AG08396 (cell line): ENCODE measurements around the gene SPECC1L.
A peak's percentile ranks its signal among the peaks of the same experiment; 100 is the strongest.

ENCODE experiments used
- DNase-seq: peaks from one replicate; pipeline ENCODE4 v3.0.0; 2012; ENCODE audit warnings: low spot score, mixed read lengths

The SPECC1L gene

GRCh38 chr22:24322522-24322921, 51.9 kb downstream of the SPECC1L start:
- no peak for DNase-seq

- DNase-seq: no peak
Measured at GRCh38 chr22:24323233-24323632, 52.6 kb downstream of the SPECC1L start.

DNA sequence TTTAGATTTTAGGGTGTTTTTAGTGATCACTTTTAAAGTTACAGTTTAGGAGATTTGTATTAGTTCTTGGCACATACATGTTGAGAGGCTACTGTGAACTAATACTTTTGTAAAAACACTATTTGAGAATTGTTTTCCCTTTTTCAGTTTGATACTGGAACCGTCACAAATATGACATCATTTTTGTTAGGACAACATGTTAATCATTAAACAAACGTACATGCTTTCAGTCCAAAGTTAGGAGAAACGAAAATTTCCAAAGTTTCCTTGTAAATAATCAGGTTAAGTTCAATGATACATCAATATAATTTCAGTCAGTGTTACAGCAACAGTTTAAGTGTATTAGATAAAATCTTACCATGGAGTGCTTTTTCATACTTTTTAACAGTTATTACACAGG, 53.1 kb downstream of the SPECC1L start:
- DNase-seq: no peak

DNA sequence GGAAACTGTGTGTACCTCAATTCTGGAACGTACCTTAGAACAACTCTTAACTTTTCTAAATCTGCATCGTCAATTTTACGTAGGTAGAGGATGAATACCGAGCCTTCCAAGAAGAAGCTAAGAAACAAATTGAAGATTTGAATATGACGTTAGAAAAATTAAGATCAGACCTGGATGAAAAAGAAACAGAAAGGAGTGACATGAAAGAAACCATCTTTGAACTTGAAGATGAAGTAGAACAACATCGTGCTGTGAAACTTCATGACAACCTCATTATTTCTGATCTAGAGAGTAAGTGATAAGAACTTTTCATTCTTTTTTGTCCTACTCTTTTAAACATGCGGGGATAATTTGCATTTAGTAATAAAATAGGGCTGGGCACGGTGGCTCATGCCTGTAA, 53.5 kb downstream of the SPECC1L start:
- DNase-seq: no peak

- DNase-seq: peak; percentile 80
Measured at GRCh38 chr22:24325105-24325757, 54.6 kb downstream of the SPECC1L start.

DNA sequence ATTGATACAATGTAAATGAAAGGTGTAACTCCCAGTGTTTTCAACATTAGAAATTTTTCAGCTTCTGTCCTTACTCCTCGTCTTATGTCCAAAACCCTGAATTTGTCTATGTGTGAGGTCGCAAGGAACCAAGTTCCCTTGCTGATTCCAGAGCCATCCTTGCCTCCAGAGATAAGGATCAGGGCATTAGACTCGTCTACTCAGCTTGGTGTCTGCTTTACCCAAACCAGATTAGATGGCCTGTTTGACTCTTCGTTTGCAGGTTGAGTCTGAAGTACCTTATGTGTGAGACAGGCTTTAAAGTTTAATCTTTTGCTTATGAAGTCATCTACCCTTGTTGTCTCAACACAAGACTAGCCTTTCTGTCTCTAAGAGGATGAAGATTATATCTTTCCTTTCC, 55.6 kb downstream of the SPECC1L start:
- no peak for DNase-seq

GRCh38 chr22:24327832-24328231, 57.2 kb downstream of the SPECC1L start:
- no peak for DNase-seq

GRCh38 chr22:24329453-24329852, 58.8 kb downstream of the SPECC1L start:
- no peak for DNase-seq

DNA sequence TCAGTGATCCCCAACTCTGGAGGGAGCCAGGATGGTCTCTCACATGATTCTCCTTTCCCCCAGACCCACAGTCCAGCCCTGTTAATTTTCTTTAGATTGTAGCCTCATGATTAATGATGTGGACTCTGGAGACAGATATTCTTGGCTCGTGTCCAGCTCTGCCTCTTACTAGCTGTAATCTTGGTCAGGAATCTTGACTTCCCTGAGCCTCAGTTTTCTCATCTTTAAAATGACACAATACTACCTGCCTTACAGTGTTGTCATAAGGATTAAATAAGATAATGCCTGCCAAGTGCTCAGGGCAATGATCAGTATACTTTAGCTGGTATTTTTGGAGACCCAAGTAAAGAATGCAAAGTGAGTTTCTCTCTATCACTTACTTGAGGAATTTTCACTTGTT, 60.0 kb downstream of the SPECC1L start:
- no peak for DNase-seq

GRCh38 chr22:24331468-24332440, 61.1 kb downstream of the SPECC1L start:
- DNase-seq: no peak

GRCh38 chr22:24333301-24333700, 62.7 kb downstream of the SPECC1L start:
- peak; percentile 39 for DNase-seq

DNA sequence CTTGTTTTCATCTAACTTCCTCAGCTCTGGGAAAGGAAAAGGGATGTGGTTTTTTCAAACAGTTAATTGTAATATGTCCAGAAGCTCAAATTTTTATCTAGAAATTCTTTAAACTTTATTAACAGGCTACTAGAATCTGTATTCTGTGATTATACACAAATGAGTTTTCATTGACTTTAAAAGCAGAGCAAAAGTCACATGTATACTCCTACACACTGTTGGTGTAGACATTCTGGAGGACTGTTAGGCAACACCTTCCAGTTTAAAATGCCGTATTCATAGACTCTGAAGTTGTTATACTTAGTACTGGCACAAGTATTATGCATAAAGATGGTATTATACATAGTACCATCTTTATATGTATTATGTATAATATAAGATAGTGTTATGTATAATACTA, 64.9 kb downstream of the SPECC1L start:
- DNase-seq: no peak

DNA sequence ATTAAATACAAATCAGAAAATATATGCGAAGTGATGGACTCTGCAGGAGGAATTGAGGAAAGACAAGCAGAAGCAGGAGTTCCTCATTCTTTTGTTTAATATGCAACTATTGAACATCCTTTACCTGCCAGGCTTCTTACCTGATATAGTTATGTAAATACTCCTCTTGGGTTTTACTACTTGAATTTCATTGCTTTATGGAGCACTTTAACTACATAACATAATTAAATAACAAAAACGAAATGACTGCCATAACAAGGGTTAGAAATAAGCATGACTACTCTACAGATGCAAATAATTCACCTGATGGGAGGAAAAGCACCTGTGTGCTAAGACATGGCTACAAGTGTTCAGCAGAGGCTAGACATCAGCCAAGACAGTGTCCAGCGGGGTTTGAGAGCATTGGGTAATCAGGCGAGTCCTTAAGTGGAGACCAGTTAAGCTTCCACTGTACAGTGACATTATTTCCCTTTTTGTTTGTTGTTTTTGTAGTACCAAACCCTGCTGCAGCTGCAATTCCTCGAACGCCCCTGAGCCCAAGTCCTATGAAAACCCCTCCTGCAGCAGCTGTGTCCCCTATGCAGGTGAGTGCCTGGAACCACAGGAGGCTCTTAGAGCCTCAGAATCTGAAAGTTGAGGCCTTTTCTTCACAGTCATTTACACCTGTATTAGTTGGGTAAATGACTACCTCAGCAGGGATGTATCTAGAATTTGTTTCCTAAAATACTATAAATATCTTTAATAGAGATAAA, 67.4 kb downstream of the SPECC1L start:
- no peak for DNase-seq

- DNase-seq: peak; percentile 26
Measured at GRCh38 chr22:24338726-24339451, 68.3 kb downstream of the SPECC1L start.

GRCh38 chr22:24339452-24339747, 68.8 kb downstream of the SPECC1L start:
- DNase-seq: no peak

DNA sequence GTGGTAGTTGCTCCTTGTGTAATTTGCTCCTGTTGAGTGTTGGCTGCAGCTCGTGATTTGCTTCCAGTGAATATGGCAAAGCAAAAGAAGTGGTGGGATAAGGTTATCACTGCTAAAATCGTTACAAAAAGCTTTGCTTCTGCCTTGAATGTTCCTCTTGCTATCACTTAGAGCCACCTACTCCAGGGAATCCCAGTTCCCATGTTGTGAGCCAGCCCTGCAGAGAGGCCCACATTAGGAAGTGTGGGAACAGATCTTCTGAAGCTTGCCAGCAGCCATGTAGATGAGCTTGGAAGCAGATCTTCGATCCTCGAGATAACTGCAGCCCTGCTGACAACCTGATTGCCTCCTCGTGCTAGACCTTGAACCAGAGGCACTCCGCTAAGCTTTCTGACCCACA, 71.0 kb downstream of the SPECC1L start:
- no peak for DNase-seq

DNA sequence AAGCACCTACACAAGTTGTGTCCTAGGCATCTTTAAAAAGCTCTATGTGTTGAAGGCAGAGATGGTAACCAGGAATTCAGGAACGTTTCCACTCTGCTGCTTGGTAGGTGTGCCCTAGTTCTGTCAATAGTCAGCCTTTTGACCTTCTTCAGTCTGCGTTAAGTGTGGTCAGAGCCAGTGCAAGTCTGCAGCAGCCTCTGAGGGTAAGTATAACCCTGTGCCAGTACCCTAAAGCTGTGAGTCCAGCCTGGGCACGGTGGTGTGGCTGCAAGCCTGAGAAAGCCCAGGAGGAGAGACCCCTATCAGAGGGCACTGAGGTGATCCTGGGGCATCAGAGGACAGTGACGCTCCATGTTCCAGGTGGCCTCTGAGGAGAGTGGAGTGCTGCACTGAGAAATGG, 80.0 kb downstream of the SPECC1L start:
- no peak for DNase-seq

- DNase-seq: no peak
Measured at GRCh38 chr22:24353121-24353520, 82.5 kb downstream of the SPECC1L start.

DNA sequence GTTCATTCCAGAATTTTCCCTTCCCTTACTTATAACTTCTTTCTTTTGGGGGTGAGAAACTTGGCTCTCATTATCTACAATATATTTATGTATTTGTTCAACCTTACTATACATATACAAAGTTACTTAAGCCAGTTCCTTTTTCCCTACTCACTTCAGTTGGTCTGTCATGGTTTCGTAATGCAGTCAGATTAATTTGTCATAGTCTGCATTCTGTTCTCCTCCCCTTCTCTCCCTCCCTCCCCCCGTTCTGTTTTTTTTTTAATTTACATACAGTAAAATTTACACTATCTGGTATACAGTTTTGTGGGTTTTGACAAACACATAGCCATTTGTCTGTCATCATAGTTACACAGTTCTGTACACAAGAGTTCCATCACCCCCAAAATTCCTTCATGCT, 84.9 kb downstream of the SPECC1L start:
- no peak for DNase-seq

DNA sequence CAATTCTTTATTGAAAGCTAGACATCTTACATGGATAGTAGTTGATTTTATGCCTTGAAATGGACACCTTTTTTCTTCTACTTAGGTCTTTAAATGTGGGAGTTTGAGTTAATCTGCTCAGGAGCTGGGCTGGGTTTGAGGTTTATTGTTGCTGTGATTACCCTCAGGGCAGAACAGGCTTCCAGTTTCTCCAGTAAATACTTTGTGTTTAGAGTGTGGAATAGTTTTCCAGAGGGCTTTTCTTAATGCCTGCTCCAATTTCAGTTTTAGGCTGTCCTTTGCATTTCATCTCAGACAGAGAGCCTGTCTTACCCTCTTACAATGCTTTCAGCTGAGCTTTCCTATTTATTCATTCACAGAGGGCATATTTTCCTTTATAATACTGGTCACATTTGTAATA, 86.9 kb downstream of the SPECC1L start:
- DNase-seq: no peak

- DNase-seq: peak; percentile 34
Measured at GRCh38 chr22:24358105-24358836, 87.6 kb downstream of the SPECC1L start.
